Effector memory CD8-positive, alpha-beta T cell (primary cell): ENCODE data around the gene TRIM41.
"Not testable (repeated sequence)": the region's sequence is repeated elsewhere in the genome, so short reads cannot be mapped to it uniquely, and the experiment has no call there.

ENCODE experiments used
- ATAC-seq: fragments of 150-1000 bp; cut with Tn5 transposase; replicated peaks from 2 replicates; pipeline ENCODE4 v1.10.0; 2021; ENCODE audit warnings: mild to moderate bottlenecking, moderate library complexity
- DNase-seq, 3 experiments: peaks; one replicate each; pipeline ENCODE4 v3.0.0; 2021
- H3K27ac Mint-ChIP-seq, 2 donors: one replicate each; pipeline ENCODE4 v1.8.0; 2022; ENCODE audit warnings: mild to moderate bottlenecking in 2 of 2, mixed read lengths in 2 of 2, moderate library complexity in 2 of 2
- H3K27me3 Mint-ChIP-seq, 2 donors: one replicate each; pipeline ENCODE4 v1.8.0; 2022; ENCODE audit warnings: mixed read lengths in 2 of 2
- H3K36me3 Mint-ChIP-seq: one replicate; pipeline ENCODE4 v1.8.0; 2022; ENCODE audit warnings: mild to moderate bottlenecking, moderate library complexity, mixed read lengths; ENCODE audit not compliant: insufficient read depth
- H3K4me1 Mint-ChIP-seq, 2 donors: one replicate each; pipeline ENCODE4 v1.8.0; 2022; ENCODE audit warnings: low read depth in 2 of 2, mixed read lengths in 2 of 2
- H3K4me3 Mint-ChIP-seq, 2 donors: one replicate each; pipeline ENCODE4 v1.8.0; 2022; ENCODE audit warnings: mild to moderate bottlenecking in 2 of 2, mixed read lengths in 2 of 2, moderate library complexity in 2 of 2
- H3K9me3 Mint-ChIP-seq, 2 donors: one replicate each; pipeline ENCODE4 v1.8.0; 2022; ENCODE audit warnings: mixed read lengths in 2 of 2

The TRIM41 gene

GRCh38 chr5:181209006-181209405, 14.1 kb upstream of the TRIM41 start:
- Mint-ChIP-seq H3K36me3 (peaks cover 43% of the 10 kb centered on the region), H3K4me1 (peaks cover 22 to 32% of the 10 kb centered on the region in 2 donors), H3K27me3 (peaks cover 11 to 17% of the 10 kb centered on the region in 2 donors)
- ATAC-seq, H3K27ac Mint-ChIP-seq, DNase-seq, H3K4me3 Mint-ChIP-seq, H3K9me3 Mint-ChIP-seq: not testable (repeated sequence)

GRCh38 chr5:181210148-181210547, 12.9 kb upstream of the TRIM41 start:
- not testable (repeated sequence) for DNase-seq

GRCh38 chr5:181210698-181211097, 12.4 kb upstream of the TRIM41 start:
- not testable (repeated sequence) for ATAC-seq, H3K27ac Mint-ChIP-seq, DNase-seq, H3K4me3 Mint-ChIP-seq, H3K9me3 Mint-ChIP-seq
- H3K4me1 Mint-ChIP-seq, result peaks cover 20 to 32% of the 10 kb centered on the region in 2 donors
- peaks cover 11 to 17% of the 10 kb centered on the region in 2 donors for H3K27me3 Mint-ChIP-seq
- H3K36me3 Mint-ChIP-seq, result peaks cover 37% of the 10 kb centered on the region

More at GRCh38 chr5:181210148-181210547, 12.9 kb upstream of the TRIM41 start:
- Mint-ChIP-seq H3K27me3 (peaks cover 11 to 17% of the 10 kb centered on the region in 2 donors), H3K4me1 (peaks cover 22 to 35% of the 10 kb centered on the region in 2 donors), H3K36me3 (peaks cover 41% of the 10 kb centered on the region)
- not testable (repeated sequence) for H3K27ac Mint-ChIP-seq, H3K4me3 Mint-ChIP-seq, H3K9me3 Mint-ChIP-seq, ATAC-seq

GRCh38 chr5:181211208-181211607, 11.9 kb upstream of the TRIM41 start:
- H3K9me3 Mint-ChIP-seq, result peaks cover 0 to 2% of the 10 kb centered on the region in 2 donors
- no peak overlapping the region for H3K4me3 Mint-ChIP-seq
- peaks cover 6 to 14% of the 10 kb centered on the region in 2 donors for H3K27me3 Mint-ChIP-seq
- no peak for ATAC-seq
- no peak for DNase-seq
- H3K36me3 Mint-ChIP-seq, result peaks cover 32% of the 10 kb centered on the region
- no peak overlapping the region for H3K27ac Mint-ChIP-seq
- H3K4me1 Mint-ChIP-seq, result peaks cover 16 to 28% of the 10 kb centered on the region in 2 donors

- H3K36me3 Mint-ChIP-seq, result peaks cover 29% of the 10 kb centered on the region
- no peak overlapping the region for H3K27ac Mint-ChIP-seq
- H3K9me3 Mint-ChIP-seq, result peaks cover 0 to 2% of the 10 kb centered on the region in 2 donors
- no peak overlapping the region for H3K4me3 Mint-ChIP-seq
- ATAC-seq (no peak), DNase-seq (no peak)
- H3K4me1 Mint-ChIP-seq, result peaks cover 11 to 26% of the 10 kb centered on the region in 2 donors
- H3K27me3 Mint-ChIP-seq, result peaks cover 0 to 6% of the 10 kb centered on the region in 2 donors
Observed at GRCh38 chr5:181212080-181212479, 11.0 kb upstream of the TRIM41 start.

- Mint-ChIP-seq H3K9me3 (peaks cover 0 to 1% of the 10 kb centered on the region in 2 donors), H3K36me3 (peaks cover 29% of the 10 kb centered on the region), H3K27me3 (no peaks in the 10 kb centered on the region), H3K27ac (no peak overlapping the region), H3K4me1 (peaks cover 14 to 24% of the 10 kb centered on the region in 2 donors), H3K4me3 (no peak overlapping the region)
- ATAC-seq (no peak), DNase-seq (no peak)
Observed at GRCh38 chr5:181212934-181213333, 10.1 kb upstream of the TRIM41 start.

- H3K27ac Mint-ChIP-seq, result not testable (repeated sequence)
Observed at GRCh38 chr5:181214249-181214648, 8.8 kb upstream of the TRIM41 start.

GRCh38 chr5:181215997-181216989, 6.8 kb upstream of the TRIM41 start:
- H3K27me3 Mint-ChIP-seq, result no peaks in the 10 kb centered on the region
- peak overlapping the region; percentile 89 to 97 for H3K4me3 Mint-ChIP-seq
- H3K4me1 Mint-ChIP-seq, result peaks cover 28% of the 10 kb centered on the region in 2 donors
- H3K36me3 Mint-ChIP-seq, result peaks cover 49% of the 10 kb centered on the region
- peaks cover 0 to 1% of the 10 kb centered on the region in 2 donors for H3K9me3 Mint-ChIP-seq
- peak in 1 of 3 experiments; percentile 27 for DNase-seq
- H3K27ac Mint-ChIP-seq, result peak overlapping the region; percentile 99 to 100
- no peak for ATAC-seq

More at GRCh38 chr5:181214249-181214648, 8.8 kb upstream of the TRIM41 start:
- H3K9me3 Mint-ChIP-seq, H3K27me3 Mint-ChIP-seq, H3K4me3 Mint-ChIP-seq, DNase-seq, ATAC-seq: not testable (repeated sequence)
- Mint-ChIP-seq H3K4me1 (peaks cover 20 to 25% of the 10 kb centered on the region in 2 donors), H3K36me3 (peaks cover 30% of the 10 kb centered on the region)

- peak; percentile 50 to 62 (median 52) for DNase-seq
- peak overlapping the region; percentile 99 to 100 for H3K27ac Mint-ChIP-seq
- H3K36me3 Mint-ChIP-seq, result peaks cover 58% of the 10 kb centered on the region
Observed at GRCh38 chr5:181217111-181217802, 5.8 kb upstream of the TRIM41 start.

GRCh38 chr5:181217803-181218062, 5.3 kb upstream of the TRIM41 start:
- Mint-ChIP-seq H3K27me3 (no peaks in the 10 kb centered on the region), H3K4me1 (peaks cover 42% of the 10 kb centered on the region in 2 donors), H3K36me3 (peaks cover 63% of the 10 kb centered on the region), H3K27ac (peak overlapping the region; percentile 99 to 100), H3K9me3 (peaks cover 0 to 1% of the 10 kb centered on the region in 2 donors), H3K4me3 (peak overlapping the region; percentile 89 to 97)
- ATAC-seq (peak; percentile 8), DNase-seq (peak; percentile 26 to 50 (median 27))

More at GRCh38 chr5:181217111-181217802, 5.8 kb upstream of the TRIM41 start:
- Mint-ChIP-seq H3K27me3 (no peaks in the 10 kb centered on the region), H3K4me1 (peaks cover 38% of the 10 kb centered on the region in 2 donors), H3K9me3 (peaks cover 0 to 1% of the 10 kb centered on the region in 2 donors), H3K4me3 (peak overlapping the region; percentile 89 to 97)
- peak; percentile 36 for ATAC-seq

- H3K27me3 Mint-ChIP-seq, result no peaks in the 10 kb centered on the region
- H3K9me3 Mint-ChIP-seq, result peaks cover 0 to 1% of the 10 kb centered on the region in 2 donors
- ATAC-seq (no peak), DNase-seq (no peak)
- H3K36me3 Mint-ChIP-seq, result peaks cover 71% of the 10 kb centered on the region
- H3K4me1 Mint-ChIP-seq, result peaks cover 46 to 47% of the 10 kb centered on the region in 2 donors
- H3K27ac Mint-ChIP-seq, result peak overlapping the region; percentile 99 to 100
- H3K4me3 Mint-ChIP-seq, result peak overlapping the region; percentile 89 to 97
Observed at GRCh38 chr5:181218795-181219124, 4.3 kb upstream of the TRIM41 start.

GRCh38 chr5:181219262-181220177, 3.6 kb upstream of the TRIM41 start:
- H3K27ac Mint-ChIP-seq, result peak overlapping the region; percentile 88 to 100
- peaks cover 0 to 1% of the 10 kb centered on the region in 2 donors for H3K9me3 Mint-ChIP-seq
- H3K36me3 Mint-ChIP-seq, result peaks cover 78% of the 10 kb centered on the region
- H3K4me3 Mint-ChIP-seq, result peak overlapping the region; percentile 57 to 62
- peaks cover 51 to 55% of the 10 kb centered on the region in 2 donors for H3K4me1 Mint-ChIP-seq
- ATAC-seq (no peak), DNase-seq (no peak)
- no peaks in the 10 kb centered on the region for H3K27me3 Mint-ChIP-seq
